Sigmoid colon (tissue), 7 donors: ENCODE measurements around the gene SLC38A4. TPM values are rescaled to one million over a fixed set of nuclear protein-coding genes. Genes with fewer than 3 reads are reported as not detected.

Experiments
- DNase-seq: peaks from one replicate; pipeline ENCODE4 v3.0.0-alpha.2; 2019
- H3K27ac ChIP-seq, 4 donors: fragments of 200-600 bp; sonication (generic); one replicate each; pipeline ENCODE4 v1.5.1; 2016 to 2019; ENCODE audit warnings: mild to moderate bottlenecking in 1 of 4
- H3K27me3 ChIP-seq, 3 donors: fragments of 200-600 bp; sonication (generic); one replicate each; pipeline ENCODE4 v1.5.1; 2019; ENCODE audit warnings: mild to moderate bottlenecking in 1 of 3
- H3K36me3 ChIP-seq, 4 donors: fragments of 200-600 bp; sonication (generic); one replicate each; pipeline ENCODE4 v1.5.1; 2016 to 2019
- H3K4me1 ChIP-seq, 4 donors: fragments of 200-600 bp; sonication (generic); one replicate each; pipeline ENCODE4 v1.5.1; 2017 to 2019
- H3K4me3 ChIP-seq, 4 donors: fragments of 200-600 bp; sonication (generic); one replicate each; pipeline ENCODE4 v1.5.1; 2017 to 2019; ENCODE audit warnings: mild to moderate bottlenecking in 2 of 4, moderate library complexity in 1 of 4
- H3K9me3 ChIP-seq, 4 donors: fragments of 200-600 bp in 3 of 4; sonication (generic) in 3 of 4; one replicate each; pipeline versions ENCODE4 v1.5.1 to v1.6.1; 2013 to 2019
- CTCF ChIP-seq, 4 experiments: fragments of 450-650 bp in 3 of 4; fragments of 200-600 bp in 1 of 4; IDR thresholded peaks; one replicate each; pipeline ENCODE4 v1.5.1; 2016 to 2019; ENCODE audit warnings: antibody characterized with exemption in 4 of 4, mild to moderate bottlenecking in 3 of 4, moderate library complexity in 2 of 4
- EP300 ChIP-seq, 4 donors: sonication (generic); formaldehyde crosslinking; IDR thresholded peaks; one replicate each; pipeline ENCODE4 v1.6.1; 2017; ENCODE audit warnings: antibody characterized with exemption in 4 of 4
- POLR2A ChIP-seq, 2 donors: fragments of 450-650 bp; IDR thresholded peaks; one replicate each; pipeline ENCODE4 v1.6.1; 2016; ENCODE audit warnings: antibody characterized with exemption in 2 of 2, mild to moderate bottlenecking in 2 of 2, moderate library complexity in 2 of 2
- POLR2AphosphoS5 ChIP-seq, 4 donors: sonication (generic); formaldehyde crosslinking; IDR thresholded peaks; one replicate each; pipeline ENCODE4 v1.6.1; 2017; ENCODE audit warnings: antibody characterized with exemption in 4 of 4
- WGBS, 2 donors: extraction: QIAGEN DNeasy Blood & Tissue Kit; methylation state at CpG; one replicate each; pipeline ENCODE4 v1.1.7; 2013; 5-methylcytosine and 5-hydroxymethylcytosine counted together
- intact Hi-C: fragments of 100-400 bp; cut with DNase I; formaldehyde crosslinking; loops from one replicate; pipeline ENCODE4 v1.15.1; 2023
- polyA plus RNA-seq, 3 donors: library from polyadenylated mRNA; stranded (reverse); fragments of 200-250 nt; gene quantifications; one replicate each; pipeline ENCODE4 v1.2.3, GENCODE V29; 2013
- total RNA-seq, 4 donors: library from RNA; depleted of rRNA; stranded (reverse); fragments of >200 nt; gene quantifications; one replicate each; pipeline ENCODE4 v1.1.0, GENCODE V29; 2016
- donor health status: healthy with polysubstance abuse.
- donor health status: Bipolar disorder and iron deficiency.
- donor health status: healthy.

Gene SLC38A4
- total and polyA plus RNA-seq, 7 donors: 0.39 to 3.5 (median 0.68) TPM

- DNase-seq: no peak
- Histone ChIP-seq H3K27me3 (no peaks in the 10 kb centered on the region), H3K9me3 (no peaks in the 10 kb centered on the region), H3K27ac (no peak overlapping the region), H3K36me3 (no peaks in the 10 kb centered on the region), H3K4me3 (no peak overlapping the region), H3K4me1 (peaks cover 0 to 35% (median 21%) of the 10 kb centered on the region in 4 donors)
- intact Hi-C loops: no loop called here
- TF ChIP-seq POLR2AphosphoS5 (IDR thresholded peaks at IDR 0.05): no peak
- 24 to 51% methylated on average over 1 of the region's 1 CpG for WGBS, 2 donors
These were observed 54.4 kb downstream of the SLC38A4 start for GRCh38 chr12:46771268-46771827.

DNA sequence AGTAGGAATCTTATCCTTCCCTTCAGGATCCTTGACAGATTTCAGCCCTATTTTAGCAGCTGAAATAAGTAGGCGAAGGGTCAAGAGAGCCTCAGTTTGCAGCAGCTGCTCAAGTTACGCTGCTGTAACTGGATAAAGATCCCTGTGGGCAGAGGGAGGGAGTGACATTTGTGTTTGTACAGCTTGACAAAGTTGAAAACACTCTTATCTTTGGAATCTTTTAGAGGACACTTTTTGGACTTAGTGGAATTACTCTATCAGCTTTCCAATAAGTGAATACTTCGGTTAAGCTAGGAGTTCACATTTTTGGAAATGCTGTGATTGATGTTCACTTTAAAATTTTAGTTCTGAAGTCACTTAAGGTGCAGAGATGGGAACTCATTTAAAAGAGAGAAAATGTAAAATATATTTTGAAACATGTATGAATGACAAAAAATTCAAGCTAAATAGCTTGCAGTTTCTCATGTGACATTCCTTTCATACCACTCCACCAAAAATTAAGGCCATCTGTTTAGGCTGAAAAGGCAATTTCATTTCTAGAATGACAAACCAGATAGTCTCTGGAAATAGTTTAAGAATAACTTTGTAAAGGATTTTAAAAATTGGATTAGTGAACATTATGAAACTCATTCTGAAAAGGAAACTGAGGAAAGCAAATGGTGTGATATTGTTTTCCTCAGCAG lies 55.2 kb downstream of the SLC38A4 start:
- no peaks in the 10 kb centered on the region for H3K9me3 ChIP-seq
- H3K4me3 ChIP-seq: no peak overlapping the region
- DNase-seq: no peak
- H3K4me1 ChIP-seq: peaks cover 0 to 35% (median 21%) of the 10 kb centered on the region in 4 donors
- intact Hi-C loops: no loop called here
- H3K27me3 ChIP-seq: no peaks in the 10 kb centered on the region
- 34 to 61% methylated on average over 3 of the region's 3 CpGs for WGBS, 2 donors
- TF ChIP-seq POLR2AphosphoS5 (IDR thresholded peaks at IDR 0.05): no peak
- TF ChIP-seq EP300 (IDR thresholded peaks at IDR 0.05): no peak
- no peak for TF ChIP-seq CTCF (IDR thresholded peaks at IDR 0.05)
- no peak for TF ChIP-seq POLR2A (IDR thresholded peaks at IDR 0.05)
- no peak overlapping the region for H3K27ac ChIP-seq
- H3K36me3 ChIP-seq: no peaks in the 10 kb centered on the region

- WGBS, 2 donors: 78 to 81% methylated on average over 3 of the region's 3 CpGs
- no peak overlapping the region for H3K27ac ChIP-seq
- H3K9me3 ChIP-seq: peaks cover 0 to 3% (median 0%) of the 10 kb centered on the region in 4 donors
- H3K27me3 ChIP-seq: no peaks in the 10 kb centered on the region
- H3K4me3 ChIP-seq: no peak overlapping the region
- H3K4me1 ChIP-seq: no peaks in the 10 kb centered on the region
- TF ChIP-seq POLR2A (IDR thresholded peaks at IDR 0.05): no peak
- TF ChIP-seq POLR2AphosphoS5 (IDR thresholded peaks at IDR 0.05): no peak
- no peak for TF ChIP-seq CTCF (IDR thresholded peaks at IDR 0.05)
- TF ChIP-seq EP300 (IDR thresholded peaks at IDR 0.05): no peak
- no peak for DNase-seq
- intact Hi-C loops: no loop called here
- no peaks in the 10 kb centered on the region for H3K36me3 ChIP-seq
These were observed 61.8 kb downstream of the SLC38A4 start for GRCh38 chr12:46764005-46764404.

GRCh38 chr12:46763230-46763629 lies 62.6 kb downstream of the SLC38A4 start:
- Histone ChIP-seq H3K27me3 (no peaks in the 10 kb centered on the region), H3K4me3 (no peak overlapping the region), H3K4me1 (no peaks in the 10 kb centered on the region), H3K36me3 (no peaks in the 10 kb centered on the region), H3K9me3 (peaks cover 0 to 3% (median 1%) of the 10 kb centered on the region in 4 donors), H3K27ac (no peak overlapping the region)
- intact Hi-C loops: no loop called here
- DNase-seq: no peak
- TF ChIP-seq EP300 (IDR thresholded peaks at IDR 0.05): no peak

- intact Hi-C loops: no loop called here
- 44 to 56% methylated on average over 3 of the region's 3 CpGs for WGBS, 2 donors
- Histone ChIP-seq H3K27ac (no peak overlapping the region), H3K4me3 (no peak overlapping the region), H3K9me3 (peaks cover 0 to 7% (median 1%) of the 10 kb centered on the region in 4 donors), H3K4me1 (no peaks in the 10 kb centered on the region), H3K36me3 (no peaks in the 10 kb centered on the region), H3K27me3 (no peaks in the 10 kb centered on the region)
- TF ChIP-seq CTCF (IDR thresholded peaks at IDR 0.05) (no peak), EP300 (IDR thresholded peaks at IDR 0.05) (no peak), POLR2AphosphoS5 (IDR thresholded peaks at IDR 0.05) (no peak), POLR2A (IDR thresholded peaks at IDR 0.05) (no peak)
- DNase-seq: no peak
These were observed 71.2 kb downstream of the SLC38A4 start for GRCh38 chr12:46754550-46754949.
